Osteoblast (primary cell): Measurements from ENCODE around the gene CCDC71L. TPM values are rescaled to one million over a fixed set of nuclear protein-coding genes. Genes with fewer than 3 reads are reported as not detected.

Experiments
- DNase-seq: peaks from one replicate; pipeline ENCODE4 v3.0.0; 2011; ENCODE audit warnings: low spot score, mixed read lengths; ENCODE audit not compliant: insufficient read length; ENCODE audit errors: missing footprints
- H2AFZ ChIP-seq: 2 replicates; pipeline ENCODE4 v1.6.0; 2011; ENCODE audit warnings: mild to moderate bottlenecking, low read length
- H3K27ac ChIP-seq: 2 replicates; pipeline ENCODE4 v1.5.1; 2011; ENCODE audit warnings: mild to moderate bottlenecking, low read depth, low read length, moderate library complexity
- H3K27me3 ChIP-seq: 2 replicates; pipeline ENCODE4 v1.6.0; 2012; ENCODE audit warnings: mild to moderate bottlenecking, control low read depth, inconsistent platforms, low read length, moderate library complexity; ENCODE audit not compliant: insufficient read depth
- H3K36me3 ChIP-seq: 2 replicates; pipeline ENCODE4 v1.5.1; 2011; ENCODE audit warnings: mild to moderate bottlenecking, low read length, control low read depth, moderate library complexity; ENCODE audit not compliant: insufficient read depth
- H3K4me1 ChIP-seq: 2 replicates; pipeline ENCODE4 v1.5.1; 2011; ENCODE audit warnings: mild to moderate bottlenecking, low read length, control low read depth, moderate library complexity; ENCODE audit not compliant: insufficient read depth
- H3K4me2 ChIP-seq: 2 replicates; pipeline ENCODE4 v1.6.0; 2011; ENCODE audit warnings: mild to moderate bottlenecking, low read length; ENCODE audit not compliant: insufficient read depth
- H3K4me3 ChIP-seq: fragments of 200-600 bp; sonication (generic); 3 replicates; pipeline ENCODE4 v1.5.1; 2012; ENCODE audit warnings: mild to moderate bottlenecking, low read length, inconsistent platforms; ENCODE audit not compliant: insufficient read depth
- H3K79me2 ChIP-seq: 2 replicates; pipeline ENCODE4 v1.6.0; 2012; ENCODE audit warnings: mild to moderate bottlenecking, low read length, control low read depth, inconsistent platforms; ENCODE audit not compliant: insufficient read depth
- H3K9me3 ChIP-seq: 2 replicates; pipeline ENCODE4 v1.5.1; 2011; ENCODE audit warnings: low read depth, low read length, control low read depth
- H4K20me1 ChIP-seq: 2 replicates; pipeline ENCODE4 v1.6.0; 2012; ENCODE audit warnings: mild to moderate bottlenecking, low read length, control low read depth; ENCODE audit not compliant: insufficient read depth
- total RNA-seq: library from RNA; depleted of rRNA; stranded (reverse); fragments of >200 nt; gene quantifications from 2 replicates; pipeline ENCODE4 v1.2.3, GENCODE V29; 2012
- TF ChIP-seq, protein P1 (sequence below): IDR thresholded peaks from 2 replicates; pipeline ENCODE4 v1.5.1; 2011; ENCODE audit warnings: mild to moderate bottlenecking, low read depth, low read length, moderate library complexity; ENCODE audit errors: extremely low read depth

Gene CCDC71L
- total RNA-seq, 1 donor, result 29.3 TPM

DNA sequence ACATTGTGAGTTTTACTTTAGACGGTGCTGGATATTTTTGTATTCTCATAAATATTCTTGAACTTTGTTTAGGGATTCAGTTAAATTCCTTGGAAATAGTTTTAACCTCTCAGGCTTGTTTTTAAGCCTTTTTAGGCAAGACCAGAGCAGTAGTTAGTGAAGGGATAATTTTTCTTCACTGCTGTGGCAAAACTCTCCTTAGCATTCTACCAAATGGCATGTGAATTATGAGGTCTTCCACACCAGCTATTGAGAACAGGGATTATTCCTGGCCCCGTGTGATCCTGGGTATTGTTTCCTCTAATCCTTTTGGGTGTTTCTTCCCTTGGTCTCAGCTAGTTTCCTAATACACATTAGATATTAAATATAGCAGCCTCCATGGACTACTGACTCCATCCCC is 46.2 kb downstream of the CCDC71L start:
- TF ChIP-seq, protein P1, sequence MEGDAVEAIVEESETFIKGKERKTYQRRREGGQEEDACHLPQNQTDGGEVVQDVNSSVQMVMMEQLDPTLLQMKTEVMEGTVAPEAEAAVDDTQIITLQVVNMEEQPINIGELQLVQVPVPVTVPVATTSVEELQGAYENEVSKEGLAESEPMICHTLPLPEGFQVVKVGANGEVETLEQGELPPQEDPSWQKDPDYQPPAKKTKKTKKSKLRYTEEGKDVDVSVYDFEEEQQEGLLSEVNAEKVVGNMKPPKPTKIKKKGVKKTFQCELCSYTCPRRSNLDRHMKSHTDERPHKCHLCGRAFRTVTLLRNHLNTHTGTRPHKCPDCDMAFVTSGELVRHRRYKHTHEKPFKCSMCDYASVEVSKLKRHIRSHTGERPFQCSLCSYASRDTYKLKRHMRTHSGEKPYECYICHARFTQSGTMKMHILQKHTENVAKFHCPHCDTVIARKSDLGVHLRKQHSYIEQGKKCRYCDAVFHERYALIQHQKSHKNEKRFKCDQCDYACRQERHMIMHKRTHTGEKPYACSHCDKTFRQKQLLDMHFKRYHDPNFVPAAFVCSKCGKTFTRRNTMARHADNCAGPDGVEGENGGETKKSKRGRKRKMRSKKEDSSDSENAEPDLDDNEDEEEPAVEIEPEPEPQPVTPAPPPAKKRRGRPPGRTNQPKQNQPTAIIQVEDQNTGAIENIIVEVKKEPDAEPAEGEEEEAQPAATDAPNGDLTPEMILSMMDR, result no peak
- Histone ChIP-seq H3K27ac (no peak overlapping the region), H3K4me2 (no peak overlapping the region), H4K20me1 (no peaks in the 10 kb centered on the region), H3K79me2 (no peaks in the 10 kb centered on the region), H3K9me3 (no peaks in the 10 kb centered on the region), H3K36me3 (no peaks in the 10 kb centered on the region), H2AFZ (no peak overlapping the region), H3K4me3 (no peak overlapping the region), H3K27me3 (no peaks in the 10 kb centered on the region), H3K4me1 (peaks cover 54% of the 10 kb centered on the region)
- DNase-seq, result no peak

DNA sequence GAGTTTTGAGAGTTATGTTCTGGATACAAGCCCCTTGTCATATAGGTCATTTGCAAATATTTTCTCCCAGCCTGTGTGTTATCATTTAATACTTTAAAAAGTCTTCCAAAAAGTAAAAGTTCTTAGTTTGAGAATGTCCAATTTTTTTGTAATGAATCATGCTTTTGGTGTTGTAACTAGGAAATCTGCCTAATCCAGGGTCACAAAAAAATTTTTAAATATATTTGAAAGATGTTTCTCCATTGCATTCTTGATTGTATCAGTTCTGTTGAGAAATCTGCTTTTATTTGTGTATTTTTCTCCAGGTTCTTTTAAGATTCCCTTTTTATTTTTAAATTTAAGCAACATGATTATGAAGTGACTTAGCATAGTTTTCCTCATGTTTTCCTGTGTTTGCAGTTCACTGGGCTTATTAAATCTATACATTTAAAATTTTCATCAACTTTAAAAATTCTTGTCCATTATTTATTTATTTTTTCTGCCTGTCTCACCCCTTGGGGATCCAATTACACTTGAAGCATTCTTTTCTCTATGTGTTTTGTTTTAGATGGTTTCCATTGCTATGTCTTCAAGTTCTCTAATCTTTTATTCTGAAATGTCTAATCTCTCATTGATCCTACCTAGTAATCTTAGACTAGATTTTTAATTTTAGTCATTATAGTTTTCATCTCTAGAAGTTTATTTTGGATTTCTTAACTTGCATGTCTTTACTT is 47.0 kb downstream of the CCDC71L start:
- Histone ChIP-seq H3K4me1 (peaks cover 61% of the 10 kb centered on the region), H3K79me2 (no peaks in the 10 kb centered on the region), H3K27ac (peak overlapping the region; percentile 4), H3K4me2 (no peak overlapping the region), H3K4me3 (no peak overlapping the region), H3K36me3 (no peaks in the 10 kb centered on the region), H4K20me1 (no peaks in the 10 kb centered on the region), H3K9me3 (no peaks in the 10 kb centered on the region), H2AFZ (no peak overlapping the region), H3K27me3 (no peaks in the 10 kb centered on the region)
- TF ChIP-seq, protein P1, result no peak
- DNase-seq, result no peak

DNA sequence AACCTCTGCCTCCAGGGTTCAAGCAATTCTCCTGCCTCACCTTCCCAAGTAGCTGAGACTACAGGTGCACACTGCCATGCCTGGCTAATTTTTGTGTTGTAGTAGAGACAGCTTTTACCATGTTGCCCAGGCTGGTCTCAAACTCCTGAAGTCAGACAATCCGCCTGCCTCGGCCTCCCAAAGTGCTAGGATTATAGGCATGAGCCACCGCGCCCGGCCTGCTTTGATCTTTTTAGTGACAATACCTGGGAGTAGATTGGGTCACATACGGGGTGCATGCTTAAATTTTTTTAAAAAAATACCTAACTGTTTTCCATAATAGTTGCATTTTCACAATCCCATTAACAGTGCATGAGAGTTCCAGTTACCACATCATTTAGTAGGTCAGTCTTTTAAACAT is 47.7 kb downstream of the CCDC71L start:
- Histone ChIP-seq H3K9me3 (no peaks in the 10 kb centered on the region), H3K4me2 (no peak overlapping the region), H3K4me3 (no peak overlapping the region), H3K4me1 (peaks cover 65% of the 10 kb centered on the region), H3K27me3 (no peaks in the 10 kb centered on the region), H4K20me1 (no peaks in the 10 kb centered on the region), H3K36me3 (no peaks in the 10 kb centered on the region), H3K79me2 (no peaks in the 10 kb centered on the region), H2AFZ (no peak overlapping the region), H3K27ac (no peak overlapping the region)
- no peak for DNase-seq
- TF ChIP-seq, protein P1, result no peak

DNA sequence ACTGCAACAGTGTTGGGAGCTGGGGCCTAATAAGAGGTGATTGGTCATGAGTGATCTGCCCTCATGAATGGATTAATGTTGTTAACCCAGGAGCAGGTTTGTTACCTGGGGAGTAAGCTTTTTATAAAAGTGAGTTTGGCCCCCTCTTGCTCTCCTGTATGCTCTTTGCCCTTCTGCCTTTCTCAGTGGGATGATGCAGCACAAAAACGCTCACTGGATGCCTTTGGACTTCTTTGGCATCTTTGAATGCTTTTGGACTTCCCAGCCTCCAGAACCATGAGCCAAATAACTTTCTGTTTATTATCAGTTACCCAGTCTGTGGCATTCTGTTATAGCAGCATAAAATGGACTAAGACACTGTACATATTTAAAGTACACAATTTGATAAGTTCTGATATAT is 48.5 kb downstream of the CCDC71L start:
- H2AFZ ChIP-seq, result no peak overlapping the region
- no peaks in the 10 kb centered on the region for H3K9me3 ChIP-seq
- no peaks in the 10 kb centered on the region for H3K36me3 ChIP-seq
- H4K20me1 ChIP-seq, result no peaks in the 10 kb centered on the region
- H3K79me2 ChIP-seq, result no peaks in the 10 kb centered on the region
- H3K4me3 ChIP-seq, result no peak overlapping the region
- peak overlapping the region; percentile 67 for H3K27ac ChIP-seq
- no peak for DNase-seq
- H3K4me1 ChIP-seq, result peaks cover 58% of the 10 kb centered on the region
- TF ChIP-seq, protein P1, result no peak
- no peak overlapping the region for H3K4me2 ChIP-seq
- H3K27me3 ChIP-seq, result no peaks in the 10 kb centered on the region
